ENCODE data around the gene IFT122.

The IFT122 gene

DNA sequence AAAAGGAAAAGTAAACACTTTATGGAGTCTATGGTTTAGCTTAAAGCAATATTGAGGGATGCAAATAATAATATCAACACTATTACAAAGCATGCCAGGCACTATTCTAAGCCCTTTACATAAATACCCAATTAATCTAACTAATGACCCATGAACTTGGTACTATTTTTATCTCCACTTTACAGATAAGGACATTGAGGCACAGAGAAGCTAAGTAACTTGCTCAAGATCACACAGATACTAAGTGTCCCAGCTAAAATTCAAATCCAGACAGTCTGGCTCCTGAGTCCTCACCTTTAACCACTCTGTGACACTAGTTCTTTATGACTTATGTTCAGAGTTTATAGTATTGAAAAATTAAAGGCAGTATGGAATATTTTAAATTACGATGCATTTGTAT is 5.9 kb upstream of the IFT122 start:
- Histone ChIP-seq H3K27me3 (no peaks in the 10 kb centered on the region), H3K4me1 (no peaks in the 10 kb centered on the region; the same call in 1 of the 2 replicates), H3K9me3 (no peaks in the 10 kb centered on the region), H3K4me3 (ENCODE audit: low read depth, low read length) (no peak overlapping the region), H3K36me3 (peaks cover 39% of the 10 kb centered on the region)
- DNase-seq = no peak
- TF ChIP-seq, protein P1, sequence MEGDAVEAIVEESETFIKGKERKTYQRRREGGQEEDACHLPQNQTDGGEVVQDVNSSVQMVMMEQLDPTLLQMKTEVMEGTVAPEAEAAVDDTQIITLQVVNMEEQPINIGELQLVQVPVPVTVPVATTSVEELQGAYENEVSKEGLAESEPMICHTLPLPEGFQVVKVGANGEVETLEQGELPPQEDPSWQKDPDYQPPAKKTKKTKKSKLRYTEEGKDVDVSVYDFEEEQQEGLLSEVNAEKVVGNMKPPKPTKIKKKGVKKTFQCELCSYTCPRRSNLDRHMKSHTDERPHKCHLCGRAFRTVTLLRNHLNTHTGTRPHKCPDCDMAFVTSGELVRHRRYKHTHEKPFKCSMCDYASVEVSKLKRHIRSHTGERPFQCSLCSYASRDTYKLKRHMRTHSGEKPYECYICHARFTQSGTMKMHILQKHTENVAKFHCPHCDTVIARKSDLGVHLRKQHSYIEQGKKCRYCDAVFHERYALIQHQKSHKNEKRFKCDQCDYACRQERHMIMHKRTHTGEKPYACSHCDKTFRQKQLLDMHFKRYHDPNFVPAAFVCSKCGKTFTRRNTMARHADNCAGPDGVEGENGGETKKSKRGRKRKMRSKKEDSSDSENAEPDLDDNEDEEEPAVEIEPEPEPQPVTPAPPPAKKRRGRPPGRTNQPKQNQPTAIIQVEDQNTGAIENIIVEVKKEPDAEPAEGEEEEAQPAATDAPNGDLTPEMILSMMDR (IDR thresholded peaks at IDR 0.05; ENCODE audit: low read depth, low read length) = no peak

GRCh38 chr3:129435367-129435766 is 4.7 kb upstream of the IFT122 start:
- H3K36me3 ChIP-seq = peaks cover 39% of the 10 kb centered on the region
- no peaks in the 10 kb centered on the region for H3K4me1 ChIP-seq
- TF ChIP-seq, protein P1 (IDR thresholded peaks at IDR 0.05; ENCODE audit: low read depth, low read length) = no peak
- no peak overlapping the region for H3K4me3 ChIP-seq (ENCODE audit: low read depth, low read length)
- no peaks in the 10 kb centered on the region for H3K27me3 ChIP-seq
- no peaks in the 10 kb centered on the region for H3K9me3 ChIP-seq
- DNase-seq = no peak

- DNase-seq = peak; percentile 22
- Histone ChIP-seq H3K9me3 (no peaks in the 10 kb centered on the region), H3K36me3 (peaks cover 9% of the 10 kb centered on the region), H3K4me1 (peaks cover 8% of the 10 kb centered on the region), H3K27me3 (no peaks in the 10 kb centered on the region), H3K4me3 (ENCODE audit: low read depth, low read length) (peak overlapping the region; percentile 98)
- TF ChIP-seq, protein P1 (IDR thresholded peaks at IDR 0.05; ENCODE audit: low read depth, low read length) = no peak
Observed at GRCh38 chr3:129439226-129439816, 703 bp upstream of the IFT122 start.

DNA sequence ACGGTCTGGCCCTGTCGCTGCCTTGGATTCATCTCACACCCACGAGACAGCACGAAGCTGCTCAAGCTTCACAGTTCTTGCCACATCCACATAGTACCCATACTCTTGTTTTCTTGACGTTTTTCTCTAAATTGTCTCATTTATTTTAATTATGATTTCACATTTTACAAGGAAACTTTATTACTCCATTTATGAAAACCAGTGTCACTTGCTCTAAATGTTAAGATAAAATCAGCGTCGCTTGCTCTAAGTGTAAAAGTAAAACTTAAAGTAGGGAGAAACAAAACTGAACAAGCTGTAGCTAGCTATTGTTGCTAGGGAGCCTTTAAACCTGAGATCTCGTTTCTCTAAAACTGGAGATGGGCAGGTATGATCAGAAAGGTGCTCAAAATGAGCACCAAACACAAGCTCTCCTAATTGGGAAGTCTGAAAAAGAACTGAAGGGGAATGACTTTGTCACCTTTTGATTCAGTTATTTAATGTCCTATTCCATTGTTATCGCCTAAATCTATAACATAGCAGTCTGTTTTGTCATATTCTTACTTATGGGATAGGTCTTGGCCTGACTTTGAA is 680 bp downstream of the IFT122 start:
- H3K36me3 ChIP-seq = peaks cover 6% of the 10 kb centered on the region
- TF ChIP-seq, protein P1 (IDR thresholded peaks at IDR 0.05; ENCODE audit: low read depth, low read length) = no peak
- peak overlapping the region; percentile 98 for H3K4me3 ChIP-seq (ENCODE audit: low read depth, low read length)
- no peak for DNase-seq
- H3K4me1 ChIP-seq = peaks cover 8% of the 10 kb centered on the region
- no peaks in the 10 kb centered on the region for H3K9me3 ChIP-seq
- no peaks in the 10 kb centered on the region for H3K27me3 ChIP-seq

GRCh38 chr3:129441215-129441614 is 1.2 kb downstream of the IFT122 start:
- H3K4me3 ChIP-seq (ENCODE audit: low read depth, low read length) = peak overlapping the region; percentile 98
- no peaks in the 10 kb centered on the region for H3K9me3 ChIP-seq
- TF ChIP-seq, protein P1 (IDR thresholded peaks at IDR 0.05; ENCODE audit: low read depth, low read length) = no peak
- H3K4me1 ChIP-seq = peaks cover 8% of the 10 kb centered on the region
- no peaks in the 10 kb centered on the region for H3K27me3 ChIP-seq
- peaks cover 6% of the 10 kb centered on the region for H3K36me3 ChIP-seq
- no peak for DNase-seq

DNA sequence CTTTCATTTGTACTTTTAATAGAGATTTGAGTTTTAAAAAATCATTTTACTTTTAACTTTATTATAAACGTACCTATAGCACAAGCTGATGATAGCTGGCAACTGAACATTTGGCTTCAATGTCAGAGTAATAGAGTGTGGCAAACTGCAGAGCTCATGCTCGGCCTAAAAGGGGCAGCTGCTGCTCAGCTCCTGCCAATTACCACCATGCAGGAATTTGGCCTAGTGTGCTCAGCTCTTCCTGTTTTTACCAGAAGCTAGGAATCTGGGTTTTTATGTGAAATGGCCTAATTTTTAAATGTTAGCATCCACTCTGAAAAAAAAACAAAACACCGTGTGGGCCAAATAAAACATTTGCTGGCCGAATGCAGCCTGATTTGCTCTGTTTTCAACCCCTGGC is 1.8 kb downstream of the IFT122 start:
- DNase-seq = peak; percentile 25
- Histone ChIP-seq H3K4me3 (ENCODE audit: low read depth, low read length) (no peak overlapping the region), H3K27me3 (no peaks in the 10 kb centered on the region), H3K9me3 (no peaks in the 10 kb centered on the region), H3K4me1 (peaks cover 8% of the 10 kb centered on the region), H3K36me3 (peaks cover 5% of the 10 kb centered on the region)
- TF ChIP-seq, protein P1 (IDR thresholded peaks at IDR 0.05; ENCODE audit: low read depth, low read length) = peak; percentile 20; the same call in 1 of the 2 replicates
